T-helper 1 cell treated with Interleukin-12 subunit alpha and Interleukin-12 subunit beta and Interleukin-4 antibody, amounts not matched to agents 30 ng/mL and 1 ng/mL, for 36 hours (primary cell): ENCODE results near the gene KCTD3. TPM values are rescaled to one million over a fixed set of nuclear protein-coding genes. Genes with fewer than 3 reads are reported as not detected.

ENCODE experiments used
- intact Hi-C: fragments of 100-400 bp; cut with micrococcal nuclease; formaldehyde crosslinking; loops from one replicate; pipeline ENCODE4 v1.15.1; 2024
- total RNA-seq: library from RNA; stranded (reverse); gene quantifications from 2 replicates; pipeline ENCODE4 v1.2.3, GENCODE V29; 2022

Gene KCTD3
- total RNA-seq, 1 donor from 2014 or later, result 6.8 TPM

- intact Hi-C loops, result no loop called here
These were observed 36.2 kb downstream of the KCTD3 start for GRCh38 chr1:215603319-215603718.

GRCh38 chr1:215605011-215605621 lies 38.0 kb downstream of the KCTD3 start:
- intact Hi-C loops, result no loop called here

DNA sequence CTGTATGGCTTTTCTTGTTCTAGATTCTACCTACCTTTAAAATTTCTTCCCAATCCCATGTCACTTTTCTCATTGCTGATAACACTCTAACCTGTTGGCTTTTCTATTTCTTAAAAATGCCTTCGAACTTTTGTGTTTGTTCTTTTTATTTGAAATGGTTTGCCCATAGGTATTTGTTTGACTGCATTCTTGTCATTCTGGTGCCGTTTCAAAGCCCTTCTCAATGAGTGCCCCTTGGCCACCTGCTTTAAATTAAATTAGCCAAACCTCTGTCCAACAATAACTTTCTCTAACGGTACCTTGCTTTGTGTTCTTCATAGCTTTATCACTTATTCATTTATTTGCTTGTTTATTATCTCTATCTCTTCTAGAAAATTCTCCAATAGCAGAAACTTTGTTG lies 38.9 kb downstream of the KCTD3 start:
- intact Hi-C loops, result loop anchor here (1.0 to 2.0 kb wide), 2 partner anchors 80 to 977 kb away; no protein-coding TSS in a partner anchor

DNA sequence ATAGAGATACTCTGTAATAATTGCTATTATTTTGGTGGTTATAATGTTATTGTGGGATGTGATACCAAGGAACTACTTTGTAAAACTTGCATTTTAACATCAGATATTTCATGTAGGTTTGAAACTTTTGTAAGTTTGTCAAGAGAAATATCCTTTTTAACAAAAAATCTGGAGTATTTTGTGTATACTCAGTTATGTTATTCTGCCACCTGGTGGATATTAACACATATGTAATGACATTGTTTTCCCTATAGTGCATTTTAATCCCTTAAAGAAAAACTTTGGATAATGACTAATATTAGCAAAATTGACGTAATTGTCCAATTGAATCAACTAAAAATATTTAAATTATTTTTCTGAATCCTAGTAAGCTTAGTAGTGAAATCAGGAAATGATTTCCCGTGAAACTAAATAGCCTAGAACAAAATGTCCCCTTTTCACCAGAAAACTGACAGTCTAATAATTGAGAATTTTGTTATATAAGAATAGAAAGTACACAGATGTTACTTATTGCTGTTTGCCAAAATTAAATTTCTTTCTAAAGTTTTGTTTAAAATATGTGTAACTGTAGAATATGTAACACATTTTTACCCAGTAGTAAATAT lies 39.6 kb downstream of the KCTD3 start:
- intact Hi-C loops, result loop anchor here (1.0 to 2.0 kb wide), 2 partner anchors 80 to 978 kb away; no protein-coding TSS in a partner anchor

GRCh38 chr1:215607412-215607811 lies 40.3 kb downstream of the KCTD3 start:
- intact Hi-C loops, result loop anchor here (2.0 kb wide), 1 partner anchor 979 kb away; no protein-coding TSS in a partner anchor

GRCh38 chr1:215608646-215609045 lies 41.5 kb downstream of the KCTD3 start:
- intact Hi-C loops, result no loop called here

GRCh38 chr1:215612391-215612790 lies 45.3 kb downstream of the KCTD3 start:
- intact Hi-C loops, result no loop called here

DNA sequence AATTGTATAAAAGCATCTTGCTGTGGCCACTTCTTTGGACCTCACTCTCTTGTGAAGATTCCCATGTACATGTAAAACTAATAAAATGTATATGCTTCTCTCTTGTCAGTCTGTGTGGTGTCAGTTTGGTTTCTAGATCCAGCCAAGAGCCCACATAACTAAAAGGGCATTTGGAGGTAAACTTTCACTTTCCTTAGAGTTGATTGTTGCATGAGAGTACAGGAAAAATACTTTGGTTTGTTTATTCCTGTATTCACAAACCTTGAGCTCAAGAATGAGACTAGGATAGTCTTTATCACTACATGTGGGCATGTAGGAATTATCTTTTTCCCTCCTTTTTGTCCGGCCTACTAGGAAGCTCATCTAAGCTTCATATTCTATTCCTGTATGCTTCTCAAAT lies 50.9 kb downstream of the KCTD3 start:
- intact Hi-C loops, result no loop called here

DNA sequence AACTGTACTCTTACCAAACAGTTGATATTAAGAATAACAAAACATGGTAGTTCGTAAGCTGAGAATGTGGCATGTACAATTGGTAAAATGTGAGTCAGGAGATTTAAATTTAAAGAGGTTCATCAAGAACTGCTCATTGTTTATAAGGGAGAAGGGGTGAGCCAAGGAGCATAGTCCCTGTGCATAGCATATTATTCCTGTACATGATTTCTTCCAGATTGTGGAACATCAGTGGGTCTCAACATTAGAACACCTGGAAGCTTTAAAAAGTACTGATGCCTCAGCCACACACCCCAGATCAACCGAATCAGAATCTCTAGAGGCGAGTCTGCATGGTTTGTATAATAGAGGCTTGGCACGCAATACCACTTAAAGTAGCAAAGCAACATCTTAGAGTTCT lies 56.1 kb downstream of the KCTD3 start:
- intact Hi-C loops, result no loop called here

DNA sequence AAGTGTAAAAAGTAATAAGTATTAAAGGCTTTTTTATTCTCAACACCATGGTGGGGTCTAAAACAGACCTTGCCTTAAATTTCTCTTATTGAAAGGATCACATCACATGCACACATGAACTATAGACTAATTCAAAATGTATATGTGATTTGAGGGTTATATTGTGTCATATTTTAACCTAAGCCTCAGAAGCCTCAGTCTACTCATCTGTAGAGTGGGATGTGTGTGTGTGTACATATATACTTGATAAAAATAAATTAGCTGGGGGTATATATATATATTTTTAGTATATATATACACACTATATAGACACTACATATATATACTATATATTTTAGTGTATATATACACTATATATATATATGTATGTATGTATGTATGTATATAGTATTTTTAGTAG lies 58.8 kb downstream of the KCTD3 start:
- intact Hi-C loops, result no loop called here

DNA sequence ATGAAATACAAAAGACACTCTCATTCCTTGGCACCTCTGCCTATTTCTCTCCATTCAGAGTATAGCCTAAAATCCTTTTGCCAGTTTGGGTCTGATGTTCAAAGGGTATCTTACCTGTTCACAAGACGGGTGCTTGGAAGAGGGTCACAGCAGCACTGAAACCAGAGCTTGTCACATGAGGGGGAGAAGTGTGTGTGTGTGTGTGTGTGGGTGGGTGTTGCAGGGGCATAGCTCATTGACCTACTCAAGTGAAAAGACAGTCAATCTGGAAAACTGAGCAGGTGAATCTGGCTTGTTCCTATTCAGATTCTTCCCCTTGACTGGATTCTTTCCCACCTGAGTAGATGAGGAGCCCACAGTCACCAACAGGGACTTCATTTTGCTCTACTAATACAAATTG lies 63.9 kb downstream of the KCTD3 start:
- intact Hi-C loops, result no loop called here

DNA sequence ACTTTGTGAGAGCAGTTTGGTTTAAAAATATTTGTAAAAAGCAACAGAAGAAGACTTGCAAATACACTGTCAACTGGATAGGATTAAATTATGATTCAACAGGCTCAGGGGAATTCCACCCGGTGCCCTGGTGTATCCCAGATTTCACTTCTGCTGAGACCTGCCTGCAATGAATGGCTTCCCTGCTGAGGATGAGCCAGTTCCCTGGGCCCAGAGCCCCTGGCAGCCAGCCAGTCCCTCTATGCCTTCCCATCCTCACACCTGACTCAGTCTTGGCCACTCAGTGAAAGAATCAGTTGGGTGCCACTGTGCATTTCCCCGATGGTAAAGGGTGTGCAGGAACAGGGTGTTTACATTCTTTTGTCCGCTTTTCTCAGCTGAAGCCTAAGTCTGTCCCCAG lies 64.4 kb downstream of the KCTD3 start:
- intact Hi-C loops, result no loop called here

DNA sequence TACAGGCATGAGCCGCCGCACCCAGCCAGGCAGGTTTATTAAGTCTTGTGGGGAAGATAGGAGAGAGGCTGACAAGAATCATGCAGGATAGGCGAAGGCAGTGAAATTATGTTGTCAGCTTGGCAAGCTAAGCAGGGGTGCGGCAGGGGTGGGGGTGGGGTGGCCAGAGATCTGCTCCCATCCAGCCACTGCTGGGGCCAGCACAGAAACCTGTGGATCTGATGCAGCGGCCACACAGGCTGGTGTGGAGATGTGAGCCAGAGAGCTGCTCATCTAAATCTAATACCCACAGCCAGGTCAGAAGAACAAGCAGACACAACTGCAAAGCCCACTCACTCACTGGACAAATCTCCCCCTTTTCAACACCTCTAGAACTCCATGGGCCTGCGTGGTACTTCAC lies 68.7 kb downstream of the KCTD3 start:
- intact Hi-C loops, result no loop called here

DNA sequence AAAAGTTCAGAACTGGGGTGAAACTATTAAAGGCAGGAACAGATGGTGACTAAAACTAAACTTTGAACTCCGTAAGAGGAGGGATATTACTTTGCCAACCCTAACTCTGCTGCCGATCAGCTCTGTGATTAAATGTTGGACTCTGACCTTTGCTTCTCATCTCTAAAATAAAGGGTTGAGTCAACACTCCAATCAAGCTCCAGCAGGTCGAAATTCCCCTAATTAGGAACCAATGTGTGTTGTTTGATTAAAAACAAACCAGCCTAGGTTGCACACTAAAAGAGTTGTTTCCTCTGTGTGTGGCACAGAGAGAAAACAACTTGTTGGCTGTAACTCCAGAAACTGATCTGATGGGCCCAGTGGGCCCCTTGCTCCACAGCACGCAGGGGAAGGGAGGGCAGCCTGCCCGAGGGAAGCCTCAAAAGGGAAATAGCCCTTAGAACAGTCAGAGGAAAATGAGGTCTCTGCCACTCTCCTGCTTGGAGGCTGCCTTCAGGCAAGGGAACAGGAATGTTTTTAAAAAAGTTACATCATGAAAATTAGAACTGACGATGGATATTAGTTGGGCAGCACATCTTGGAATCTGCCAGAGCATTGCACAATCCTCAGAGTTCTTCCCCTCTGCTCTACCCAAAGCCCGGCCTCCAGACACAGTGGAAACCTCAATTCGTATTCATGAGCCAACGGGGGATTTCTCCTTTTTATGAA lies 69.3 kb downstream of the KCTD3 start:
- intact Hi-C loops, result no loop called here

- intact Hi-C loops, result no loop called here
These were observed 70.0 kb downstream of the KCTD3 start for GRCh38 chr1:215637041-215637573.

DNA sequence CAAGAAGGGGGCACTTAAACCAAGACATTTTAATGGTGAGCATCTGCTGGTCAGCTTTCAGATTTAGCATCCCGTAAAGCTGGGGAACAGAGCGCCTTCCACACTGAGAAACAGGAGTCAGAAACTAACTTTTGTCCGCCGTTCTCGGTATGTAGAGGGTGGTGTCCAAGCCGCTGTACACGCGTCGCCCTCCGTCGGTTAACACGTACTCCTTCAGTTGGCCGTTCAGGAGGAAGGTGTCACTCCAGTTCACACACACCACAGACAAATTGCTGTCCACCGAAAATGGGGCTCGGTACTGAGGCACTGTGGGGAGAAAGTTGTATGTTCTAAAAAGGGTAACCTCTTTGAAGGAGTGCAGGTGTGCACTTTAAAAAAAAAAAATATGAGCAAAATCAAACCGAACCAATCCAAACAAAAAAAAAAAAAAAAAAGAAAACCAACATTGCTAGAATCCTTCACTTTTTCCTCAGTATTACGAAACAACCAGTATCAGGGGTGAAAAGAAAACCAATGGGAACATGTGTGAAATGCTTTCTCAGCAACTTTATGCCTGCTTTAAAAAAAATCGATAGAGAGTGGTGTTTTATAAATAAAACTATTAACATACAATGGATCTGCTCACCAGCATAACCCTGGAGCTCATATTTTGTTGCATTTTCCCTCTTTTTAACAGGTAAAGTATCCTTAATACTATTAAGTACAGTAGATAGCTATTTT lies 73.5 kb downstream of the KCTD3 start:
- intact Hi-C loops, result no loop called here

DNA sequence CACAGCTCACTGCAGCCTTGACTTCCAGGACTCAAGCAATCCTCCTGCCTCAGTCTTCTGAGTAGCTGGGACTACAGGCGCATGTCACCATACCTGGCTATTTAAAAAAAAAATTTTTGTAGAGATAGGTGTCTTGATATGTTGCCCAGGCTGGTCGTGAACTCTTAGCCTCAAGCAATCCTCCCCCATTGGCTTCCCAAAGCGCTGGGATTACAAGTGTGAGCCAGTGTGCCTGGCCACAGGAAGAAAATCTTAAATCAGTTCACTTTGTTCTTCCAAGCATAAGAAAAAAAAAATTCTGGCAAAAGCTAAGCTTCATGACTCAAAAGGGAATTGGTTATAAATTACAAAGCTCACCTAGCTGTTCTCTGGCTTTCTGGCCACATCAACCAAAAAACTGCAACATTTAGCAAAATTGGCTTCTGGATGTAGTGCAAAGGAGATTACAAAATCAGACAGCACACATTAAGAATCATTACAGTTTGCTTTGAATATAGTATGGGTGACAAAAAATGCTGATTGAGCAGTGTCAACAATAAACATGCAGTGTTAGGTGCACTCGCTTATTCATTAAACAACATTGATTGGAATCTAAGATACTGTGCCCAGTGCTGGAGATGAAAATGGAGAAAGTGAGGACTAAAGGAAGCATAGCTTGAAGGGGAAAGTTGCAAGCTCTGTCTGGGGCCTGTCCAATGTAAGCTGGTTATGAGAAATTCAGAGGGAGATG lies 76.7 kb downstream of the KCTD3 start:
- intact Hi-C loops, result no loop called here

DNA sequence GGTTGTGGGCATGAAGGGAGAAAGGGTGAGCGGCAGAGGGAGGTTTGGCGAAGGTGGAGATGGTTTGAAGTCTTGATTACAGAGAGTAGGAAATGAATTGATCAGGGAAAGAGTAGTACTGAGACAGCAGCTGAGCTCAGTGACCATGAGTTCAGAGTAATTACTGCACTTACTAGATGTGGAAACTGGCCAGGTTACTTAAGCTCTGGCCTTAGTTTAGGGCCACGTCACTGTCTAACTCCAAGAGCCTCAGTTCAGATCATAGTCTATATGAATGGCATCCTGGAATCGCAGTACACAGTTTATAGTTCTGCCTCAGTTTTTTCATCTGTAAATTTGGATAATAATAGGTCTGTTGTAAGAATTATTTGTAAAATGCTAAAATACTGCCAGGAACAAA lies 78.1 kb downstream of the KCTD3 start:
- intact Hi-C loops, result no loop called here

GRCh38 chr1:215645861-215646260 lies 78.8 kb downstream of the KCTD3 start:
- intact Hi-C loops, result no loop called here

- intact Hi-C loops, result no loop called here
These were observed 80.6 kb downstream of the KCTD3 start for GRCh38 chr1:215647738-215648137.

DNA sequence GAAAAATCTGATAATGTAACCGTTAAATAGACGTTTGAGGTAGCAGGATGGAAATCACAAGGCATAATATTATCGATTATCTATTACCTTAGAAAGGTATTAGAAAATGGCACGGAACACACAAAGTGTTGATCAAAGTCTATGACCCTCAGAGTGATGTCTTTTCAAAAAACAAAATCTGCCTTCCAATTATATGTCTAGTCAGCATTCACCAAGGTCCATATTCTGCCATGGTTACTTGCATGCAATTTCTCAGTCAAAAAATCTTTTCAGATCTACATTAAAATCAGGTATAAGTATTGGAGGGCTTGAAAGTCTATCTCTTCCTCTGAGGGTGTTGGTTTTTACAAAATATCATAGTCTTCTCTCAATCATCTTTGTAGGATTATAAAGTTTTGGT lies 81.9 kb downstream of the KCTD3 start:
- intact Hi-C loops, result no loop called here
